Inferior parietal cortex (tissue), 1 donor: Measurements from ENCODE around the gene KHDRBS2.

Experiments used
- DNase-seq: peaks from one replicate; pipeline ENCODE4 v3.0.0-alpha.2; 2016; ENCODE audit errors: extremely low spot score

The KHDRBS2 gene

DNA sequence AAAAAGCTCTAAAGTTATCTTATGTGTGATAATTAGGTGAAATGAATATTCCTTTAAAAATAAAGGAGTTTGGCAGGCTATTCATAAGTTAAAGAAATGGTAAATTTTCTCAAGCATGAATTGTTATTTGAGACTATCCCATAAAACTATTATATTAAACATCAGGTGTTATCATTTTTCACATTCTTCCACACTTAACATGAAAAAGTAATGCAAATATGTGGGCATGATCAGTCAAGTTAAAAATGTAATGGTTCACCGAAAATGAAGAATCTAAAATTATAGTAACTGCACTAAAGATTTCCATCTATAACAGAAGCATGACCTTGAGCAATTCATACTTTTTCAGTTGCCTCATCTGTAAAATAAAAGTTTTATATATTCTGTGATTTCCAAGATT is 110.8 kb downstream of the KHDRBS2 start:
- DNase-seq: no peak

DNA sequence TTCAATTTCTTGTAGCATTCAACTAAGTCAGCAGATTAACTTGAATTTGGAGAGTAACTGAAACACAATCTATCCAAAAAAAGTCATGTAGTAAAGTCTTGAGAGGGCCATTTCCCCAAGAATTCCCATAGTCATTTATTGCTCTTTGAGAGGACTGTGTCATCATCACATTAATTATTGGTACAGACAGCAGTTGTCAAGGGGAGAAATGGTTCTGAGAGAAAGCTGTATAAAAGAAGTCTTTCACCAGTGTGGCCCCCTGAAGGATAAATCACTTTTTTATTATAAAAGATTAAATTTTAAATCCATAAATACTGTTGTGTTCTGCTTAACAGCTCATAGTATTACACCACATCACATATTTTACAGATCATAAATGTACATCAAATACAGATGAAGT is 111.5 kb downstream of the KHDRBS2 start:
- no peak for DNase-seq

GRCh38 chr6:62167736-62168135 is 118.3 kb downstream of the KHDRBS2 start:
- peak; percentile 29 for DNase-seq

DNA sequence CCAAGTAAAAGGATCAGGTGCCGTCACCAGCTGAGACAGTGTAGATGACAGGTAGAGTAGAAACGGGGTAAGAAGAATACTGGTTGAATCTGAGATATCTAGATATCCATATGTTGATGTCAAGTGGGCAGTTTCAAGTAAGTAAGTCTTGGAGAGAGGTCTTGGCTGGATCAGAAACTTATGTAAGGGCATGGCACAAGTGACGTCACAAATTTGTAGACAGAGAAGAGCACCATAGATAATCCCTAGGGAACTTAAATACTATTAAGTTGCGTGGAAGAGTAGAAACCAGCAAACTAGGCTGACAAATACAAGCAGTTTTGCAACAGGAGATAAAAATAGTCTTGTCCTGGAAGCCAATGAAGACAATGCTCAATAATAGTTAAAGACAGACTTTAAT is 123.2 kb downstream of the KHDRBS2 start:
- no peak for DNase-seq

- DNase-seq: no peak
Observed at GRCh38 chr6:62152796-62153195, 133.2 kb downstream of the KHDRBS2 start.

GRCh38 chr6:62150048-62150663 is 135.9 kb downstream of the KHDRBS2 start:
- DNase-seq: peak; percentile 69

GRCh38 chr6:62146954-62147853 is 138.8 kb downstream of the KHDRBS2 start:
- DNase-seq: no peak

- no peak for DNase-seq
Observed at GRCh38 chr6:62129127-62129526, 156.9 kb downstream of the KHDRBS2 start.

DNA sequence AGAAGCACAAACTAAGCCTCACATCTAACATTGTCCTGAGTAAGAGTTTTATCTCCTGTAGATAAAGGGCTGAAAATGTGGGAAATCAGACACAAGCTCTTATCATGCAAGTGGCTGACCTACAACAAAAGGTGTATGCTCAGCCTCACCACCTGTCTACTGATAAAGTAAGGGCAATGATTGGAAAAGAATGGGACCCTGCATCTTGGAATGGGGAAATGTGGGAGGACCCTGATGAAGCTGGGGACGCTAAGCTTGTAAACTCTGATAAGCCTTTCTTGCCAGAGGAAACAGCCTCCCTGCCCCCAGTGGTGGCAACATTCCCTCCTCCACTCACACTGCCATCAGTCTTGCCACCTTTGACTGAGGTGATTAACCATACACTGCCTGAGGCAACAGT is 166.6 kb downstream of the KHDRBS2 start:
- no peak for DNase-seq

- no peak for DNase-seq
Observed at GRCh38 chr6:62103186-62103859, 182.7 kb downstream of the KHDRBS2 start.

- DNase-seq: no peak
Observed at GRCh38 chr6:62102387-62102786, 183.6 kb downstream of the KHDRBS2 start.

GRCh38 chr6:62090442-62091229 is 195.4 kb downstream of the KHDRBS2 start:
- DNase-seq: no peak

GRCh38 chr6:62089781-62090180 is 196.2 kb downstream of the KHDRBS2 start:
- DNase-seq: no peak

DNA sequence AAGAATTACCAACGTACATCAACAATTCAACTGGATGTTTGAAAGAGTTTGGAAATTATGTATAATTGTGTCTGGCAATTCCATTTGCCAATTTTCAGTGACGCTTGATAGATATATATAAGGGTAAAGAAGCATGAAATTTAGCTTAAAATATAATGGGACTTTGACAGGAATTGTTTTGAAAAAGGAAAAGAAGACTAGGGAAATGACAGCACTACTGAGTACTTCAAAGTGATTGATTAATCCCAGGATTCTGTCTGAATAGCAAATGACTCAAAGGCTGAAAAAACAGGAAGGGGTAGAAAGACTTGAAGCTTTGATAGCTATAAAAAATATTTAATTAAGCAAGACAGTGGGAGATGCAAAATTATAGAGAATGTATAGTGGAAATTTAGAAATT is 200.0 kb downstream of the KHDRBS2 start:
- no peak for DNase-seq

DNA sequence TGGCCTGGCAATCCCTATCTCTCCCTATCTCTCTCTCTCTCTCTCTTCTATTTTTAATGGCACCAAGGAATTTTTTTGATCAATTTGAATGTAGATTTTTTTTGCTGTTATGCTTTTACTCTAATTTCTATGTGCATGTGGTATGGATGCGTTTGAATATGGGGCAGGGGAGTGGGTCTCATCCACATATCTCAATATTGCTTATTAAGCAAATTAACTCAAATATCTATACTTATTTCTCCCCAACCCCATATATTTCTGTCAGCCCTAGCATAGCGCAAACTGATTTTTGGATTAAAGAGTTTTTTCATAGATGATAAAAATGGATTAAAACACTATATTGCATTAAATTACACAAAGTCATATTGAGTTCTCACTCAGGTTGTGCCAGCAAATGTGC is 210.2 kb downstream of the KHDRBS2 start:
- no peak for DNase-seq

GRCh38 chr6:62059901-62060300 is 226.1 kb downstream of the KHDRBS2 start:
- no peak for DNase-seq

- DNase-seq: no peak
Observed at GRCh38 chr6:62057300-62057699, 228.7 kb downstream of the KHDRBS2 start.

GRCh38 chr6:62045502-62045901 is 240.5 kb downstream of the KHDRBS2 start:
- DNase-seq: no peak

GRCh38 chr6:62043084-62043483 is 242.9 kb downstream of the KHDRBS2 start:
- no peak for DNase-seq

DNA sequence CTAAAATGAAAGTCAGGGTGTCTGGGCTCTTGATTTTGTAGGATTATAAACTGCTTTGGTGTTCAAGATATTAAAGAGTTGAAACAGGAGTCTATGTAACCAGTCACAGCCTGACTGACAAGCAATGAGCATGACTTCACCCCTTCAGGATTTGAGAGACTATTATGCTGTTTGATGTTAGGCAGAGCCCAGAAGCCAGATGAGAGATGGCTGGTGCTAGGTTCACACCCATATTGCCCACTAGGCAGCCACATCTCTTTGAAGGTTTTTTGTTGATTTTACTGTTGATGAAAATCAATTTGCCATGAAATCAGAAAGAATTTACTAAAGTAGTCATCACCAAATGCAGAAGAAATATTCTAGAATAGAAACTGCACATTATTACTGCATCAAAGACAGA is 243.6 kb downstream of the KHDRBS2 start:
- DNase-seq: no peak

DNA sequence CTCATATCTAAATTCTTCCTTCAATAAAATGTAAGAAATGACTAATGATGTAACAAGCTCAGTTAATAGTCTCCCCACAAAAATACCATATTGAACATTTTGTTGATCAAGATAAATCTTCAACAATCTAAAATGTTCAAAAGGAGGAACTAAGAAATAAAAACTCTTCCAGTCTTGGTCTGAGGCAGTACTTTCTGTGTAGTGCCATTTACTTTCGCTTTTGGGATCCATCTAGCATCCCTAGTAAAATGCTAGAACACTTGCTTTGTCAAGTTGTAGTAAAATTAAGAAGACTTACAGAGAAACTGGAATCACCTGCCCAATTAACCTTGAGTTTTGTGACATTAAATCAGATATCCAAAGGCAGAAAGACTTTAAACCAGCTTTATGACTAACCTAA is 246.4 kb downstream of the KHDRBS2 start:
- no peak for DNase-seq

- no peak for DNase-seq
Observed at GRCh38 chr6:62037445-62037844, 248.6 kb downstream of the KHDRBS2 start.
